Putamen (tissue), 1 donor: ENCODE data around the gene HOXA9.

Source experiments
- DNase-seq: peaks from one replicate; pipeline ENCODE4 v3.0.0-alpha.2; 2016; ENCODE audit warnings: low spot score

The HOXA9 gene

GRCh38 chr7:27176524-27176845 lies 11.1 kb upstream of the HOXA9 start:
- no peak for DNase-seq

- no peak for DNase-seq
Measured at GRCh38 chr7:27175626-27176523, 10.5 kb upstream of the HOXA9 start.

- DNase-seq, result no peak
Measured at GRCh38 chr7:27174874-27175625, 9.7 kb upstream of the HOXA9 start.

- no peak for DNase-seq
Measured at GRCh38 chr7:27173956-27174873, 8.9 kb upstream of the HOXA9 start, which contains the start of gene HOXA10. TSS of gene HOXA10 (minus strand) at chr7:27174320. CDS start at chr7:27174306, 14 bp downstream.

- DNase-seq, result no peak
Measured at GRCh38 chr7:27173511-27173955, 8.2 kb upstream of the HOXA9 start.

GRCh38 chr7:27172823-27173510 lies 7.6 kb upstream of the HOXA9 start:
- DNase-seq, result no peak

- no peak for DNase-seq
Measured at GRCh38 chr7:27172315-27172774, 7.0 kb upstream of the HOXA9 start.

GRCh38 chr7:27171637-27172314 lies 6.4 kb upstream of the HOXA9 start:
- no peak for DNase-seq

GRCh38 chr7:27171325-27171636 lies 5.9 kb upstream of the HOXA9 start:
- DNase-seq, result no peak

GRCh38 chr7:27170426-27171324 lies 5.3 kb upstream of the HOXA9 start:
- no peak for DNase-seq

GRCh38 chr7:27169658-27170425 lies 4.5 kb upstream of the HOXA9 start:
- no peak for DNase-seq

- DNase-seq, result no peak
Measured at GRCh38 chr7:27168265-27168947, 3.1 kb upstream of the HOXA9 start.

- no peak for DNase-seq
Measured at GRCh38 chr7:27167916-27168264, 2.6 kb upstream of the HOXA9 start.

GRCh38 chr7:27166531-27167505 lies 1.5 kb upstream of the HOXA9 start:
- no peak for DNase-seq

- DNase-seq, result no peak
Measured at GRCh38 chr7:27165996-27166530, 726 bp upstream of the HOXA9 start.

GRCh38 chr7:27164367-27165088 lies 809 bp downstream of the HOXA9 start:
- DNase-seq, result no peak

GRCh38 chr7:27164045-27164366 lies 1.3 kb downstream of the HOXA9 start:
- DNase-seq, result no peak
